Activated gamma-delta T cell treated with Interleukin-2 at 50 U/mL for 16 hours (primary cell): ENCODE data around the gene RNF220.
A peak's percentile ranks its signal among the peaks of the same experiment; 100 is the strongest.

ENCODE experiments used
- DNase-seq: peaks from one replicate; pipeline ENCODE4 v3.0.0-alpha.2; 2020

The RNF220 gene

GRCh38 chr1:44616284-44616990 lies 211.4 kb downstream of the RNF220 start:
- no peak for DNase-seq

- DNase-seq = no peak
Measured at GRCh38 chr1:44616991-44617702, 212.1 kb downstream of the RNF220 start.

DNA sequence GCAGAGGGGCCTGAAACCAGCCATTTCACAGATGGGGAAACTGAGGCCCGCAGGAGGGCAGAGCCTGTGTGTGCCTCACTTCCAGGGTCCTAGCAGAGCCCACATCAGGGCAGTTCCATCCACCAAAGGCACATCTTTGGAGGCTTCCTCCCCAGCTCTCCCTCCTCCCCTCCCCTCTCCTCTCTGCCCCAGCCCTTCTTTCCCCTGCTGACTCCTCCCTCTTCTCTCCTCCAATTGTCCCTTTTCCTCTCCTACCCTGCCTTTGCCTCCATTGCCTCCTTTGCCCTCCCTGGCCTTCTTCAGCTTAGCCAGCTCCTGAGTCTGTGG lies 212.6 kb downstream of the RNF220 start:
- no peak for DNase-seq

GRCh38 chr1:44619261-44619900 lies 214.3 kb downstream of the RNF220 start:
- DNase-seq = no peak

DNA sequence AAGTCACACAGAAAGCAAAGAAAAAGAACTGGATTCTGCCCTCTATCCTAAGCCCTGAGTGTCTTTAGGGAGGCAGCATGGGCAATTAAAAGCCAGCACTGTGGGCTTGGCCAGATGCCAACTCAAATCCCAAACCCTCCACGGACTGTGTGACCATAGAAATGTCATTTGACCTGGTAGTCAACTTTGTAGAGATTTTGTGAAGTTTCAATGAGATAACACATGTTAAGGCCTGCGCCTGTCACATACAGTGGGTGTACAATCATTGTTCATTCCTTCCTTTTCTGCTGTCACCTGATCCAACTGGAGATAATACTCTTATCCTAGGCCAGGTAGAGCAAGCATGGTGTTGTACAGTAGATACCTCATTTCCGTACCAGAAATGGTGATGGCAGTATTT lies 215.0 kb downstream of the RNF220 start:
- no peak for DNase-seq

- DNase-seq = no peak
Measured at GRCh38 chr1:44621841-44622286, 216.8 kb downstream of the RNF220 start.

- DNase-seq = no peak
Measured at GRCh38 chr1:44624268-44624901, 219.3 kb downstream of the RNF220 start.

- no peak for DNase-seq
Measured at GRCh38 chr1:44625348-44625747, 220.3 kb downstream of the RNF220 start.

GRCh38 chr1:44628962-44629756 lies 224.1 kb downstream of the RNF220 start:
- no peak for DNase-seq

GRCh38 chr1:44630116-44630515 lies 225.1 kb downstream of the RNF220 start:
- DNase-seq = no peak

DNA sequence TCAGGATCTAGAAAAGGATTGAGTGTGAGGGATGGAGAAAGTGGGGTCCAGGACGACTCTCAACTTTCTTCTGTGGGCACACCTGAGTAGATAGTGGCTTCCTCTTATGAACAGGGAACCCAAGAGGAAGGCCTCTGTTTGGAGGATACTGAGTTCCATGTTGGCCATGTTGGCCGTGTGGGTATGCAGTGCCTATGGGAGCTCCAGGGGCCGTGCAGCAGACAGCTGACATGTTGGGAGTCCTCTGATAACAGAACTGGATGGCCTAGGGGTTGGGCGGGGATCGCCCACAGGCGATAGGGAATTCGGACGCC lies 226.2 kb downstream of the RNF220 start:
- no peak for DNase-seq

DNA sequence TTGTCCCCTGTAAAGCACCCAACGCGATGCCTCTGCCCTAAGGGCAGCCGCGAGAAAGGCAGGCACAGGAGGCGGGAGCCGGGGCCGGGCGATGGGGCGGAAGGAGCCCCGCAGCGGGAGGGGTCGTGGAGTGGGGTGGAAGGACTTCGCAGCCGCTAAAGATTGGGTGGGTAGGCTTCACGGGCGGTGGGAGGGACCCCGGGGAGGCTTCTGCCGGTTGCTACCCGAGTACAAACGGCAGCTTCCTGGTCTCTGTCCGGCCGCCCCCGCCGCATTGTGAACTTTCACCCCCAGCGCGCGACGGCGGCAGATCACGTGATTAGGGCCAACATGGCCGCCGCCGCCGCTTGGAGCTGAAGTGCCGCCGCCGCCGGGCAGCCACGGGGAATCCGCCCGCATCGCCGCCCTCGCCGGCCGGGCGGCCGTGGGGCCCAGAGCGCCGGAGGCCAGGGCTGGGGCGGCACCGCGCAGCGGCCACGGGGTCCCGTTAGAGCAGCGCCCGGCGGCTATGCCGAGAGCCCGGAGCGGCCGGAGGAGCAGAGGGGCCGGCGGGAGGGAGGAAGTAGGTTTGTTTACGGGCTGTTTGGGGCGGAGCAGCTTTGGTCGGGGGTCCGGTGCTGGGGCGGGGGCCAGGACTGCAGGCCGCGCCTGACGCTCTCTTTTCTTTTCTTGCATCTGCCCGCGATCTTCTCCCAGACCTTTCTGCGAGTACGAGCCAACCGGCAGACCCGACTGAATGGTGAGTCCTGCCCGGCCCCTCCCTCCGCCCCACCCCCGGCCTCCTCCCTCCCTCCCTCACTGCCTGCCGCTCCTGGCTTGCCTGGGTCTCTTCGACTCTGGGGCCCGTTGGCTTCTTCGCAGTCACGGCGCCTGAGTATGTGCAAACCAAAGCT lies 226.8 kb downstream of the RNF220 start:
- peak; percentile 89 for DNase-seq

DNA sequence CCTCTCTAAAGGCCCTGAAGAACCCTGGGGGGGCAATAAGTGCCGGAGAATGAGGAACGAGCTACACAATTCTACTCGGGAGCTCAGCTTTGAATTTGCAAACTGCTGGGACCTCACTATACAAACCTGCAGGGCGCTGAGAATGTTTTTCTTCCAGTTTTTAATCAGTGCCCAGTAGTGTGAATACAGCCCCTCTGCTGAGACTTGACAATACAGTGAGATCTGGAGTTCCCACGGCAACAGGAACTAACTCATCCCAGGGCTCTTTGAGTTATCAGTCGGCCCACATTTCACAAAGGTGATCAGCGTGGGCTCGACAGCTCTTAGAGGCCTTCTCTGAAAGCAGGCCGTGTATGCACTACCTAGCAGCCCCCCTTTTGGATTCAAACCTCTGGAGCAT lies 227.5 kb downstream of the RNF220 start:
- no peak for DNase-seq

- DNase-seq = no peak
Measured at GRCh38 chr1:44634606-44635189, 229.6 kb downstream of the RNF220 start.

DNA sequence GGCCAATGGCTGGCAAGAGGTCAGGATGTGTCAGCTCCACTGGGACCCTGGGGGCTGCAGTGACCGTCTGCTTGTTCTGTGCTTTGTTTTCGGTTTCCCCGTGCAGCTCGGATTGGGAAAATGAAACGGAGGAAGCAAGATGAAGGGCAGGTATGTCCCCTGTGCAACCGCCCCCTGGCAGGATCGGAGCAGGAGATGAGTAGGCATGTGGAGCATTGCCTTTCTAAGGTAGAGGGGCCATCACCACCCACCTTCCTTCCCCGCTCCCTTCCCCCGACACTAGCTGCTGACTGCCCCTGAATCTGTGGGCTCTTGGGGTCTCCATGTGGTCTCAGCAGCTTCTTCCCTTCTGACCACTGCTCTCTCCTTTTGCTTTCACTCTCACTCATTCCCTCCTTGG lies 230.4 kb downstream of the RNF220 start:
- no peak for DNase-seq

GRCh38 chr1:44636083-44636687 lies 231.1 kb downstream of the RNF220 start:
- no peak for DNase-seq

GRCh38 chr1:44636688-44637598 lies 231.9 kb downstream of the RNF220 start:
- no peak for DNase-seq

GRCh38 chr1:44637702-44638411 lies 232.8 kb downstream of the RNF220 start:
- no peak for DNase-seq

DNA sequence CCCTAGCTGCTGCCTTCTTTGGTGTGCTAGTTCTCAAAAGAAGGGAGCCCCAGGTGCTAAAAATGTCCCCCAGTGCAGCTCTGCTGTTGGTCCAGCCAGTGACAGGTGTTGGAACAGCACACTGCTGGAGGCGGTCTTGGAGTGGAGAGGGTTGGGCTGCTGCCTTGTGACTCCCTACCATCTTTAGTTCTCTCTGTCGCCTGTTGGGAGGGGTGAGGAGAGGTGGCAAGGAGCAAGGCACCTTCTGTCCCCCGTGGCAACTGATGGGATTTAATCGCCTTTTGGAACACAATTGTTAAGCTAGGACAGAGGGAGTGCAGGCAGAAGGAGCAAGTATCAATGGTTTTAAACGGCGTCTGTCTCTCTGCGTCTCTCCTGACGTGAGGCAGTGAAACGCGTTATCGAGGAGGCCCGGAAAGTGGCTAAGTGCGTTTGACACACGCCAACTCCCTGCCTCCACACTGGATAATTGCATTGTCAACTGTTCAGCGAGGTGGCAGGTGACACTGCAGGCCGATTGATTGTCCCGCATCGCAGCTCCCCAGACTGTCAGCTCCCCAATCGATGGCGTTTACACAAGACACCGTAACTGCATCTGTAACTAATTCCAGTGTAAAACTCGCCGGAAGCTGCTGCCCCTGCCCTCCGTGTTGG lies 235.3 kb downstream of the RNF220 start:
- DNase-seq = no peak
